Activated naive CD4-positive, alpha-beta T cell treated with anti-CD3 and anti-CD28 coated beads, Interleukin-2, amount 10 ng/mL, durations not matched to agents 7 days and 5 days (primary cell): ENCODE measurements around the gene NXT1.
A peak's percentile ranks its signal among the peaks of the same experiment; 100 is the strongest.

Source experiments
- CTCF ChIA-PET: fragments of 350-600 bp; sonication (Branson Sonifier 250); formaldehyde crosslinking; loops from one replicate; lab custom pipeline; 2021; ENCODE audit warnings: antibody characterized with exemption; lab: Charles Lee
- DNase-seq: peaks from one replicate; pipeline ENCODE4 v3.0.0-alpha.2; 2020
- H3K27ac Mint-ChIP-seq: one replicate; pipeline ENCODE4 v1.8.0; 2021; ENCODE audit warnings: mild to moderate bottlenecking, moderate library complexity, mixed read lengths
- H3K27me3 Mint-ChIP-seq: one replicate; pipeline ENCODE4 v1.8.0; 2021; ENCODE audit warnings: mild to moderate bottlenecking, mixed read lengths
- H3K36me3 Mint-ChIP-seq: one replicate; pipeline ENCODE4 v1.8.0; 2021; ENCODE audit warnings: mixed read lengths
- H3K4me1 Mint-ChIP-seq: one replicate; pipeline ENCODE4 v1.8.0; 2021; ENCODE audit warnings: mixed read lengths
- H3K4me3 Mint-ChIP-seq: one replicate; pipeline ENCODE4 v1.8.0; 2021; ENCODE audit warnings: mild to moderate bottlenecking, moderate library complexity, mixed read lengths
- H3K9me3 Mint-ChIP-seq: one replicate; pipeline ENCODE4 v1.8.0; 2021; ENCODE audit warnings: mixed read lengths

Gene NXT1

DNA sequence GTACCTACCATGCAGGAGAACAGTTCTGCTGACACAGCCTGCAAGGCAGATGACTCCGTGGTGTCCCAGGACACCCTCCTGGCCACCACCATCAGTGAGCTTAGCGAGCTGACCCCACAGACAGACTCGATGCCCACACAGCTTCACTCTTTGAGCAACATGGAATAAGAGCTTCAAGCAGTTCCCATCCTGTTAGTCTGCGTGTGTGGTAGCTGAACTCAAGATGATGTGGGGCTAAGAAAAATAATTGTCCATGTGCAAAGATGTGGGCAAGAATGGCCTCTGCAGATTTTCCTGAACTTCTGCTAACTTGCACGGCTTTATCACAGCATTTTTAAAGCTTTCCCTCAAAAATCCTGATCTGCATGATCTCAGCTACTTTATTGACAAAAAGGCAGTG is 19.7 kb downstream of the NXT1 start:
- Mint-ChIP-seq H3K27me3 (no peaks in the 10 kb centered on the region), H3K27ac (no peak overlapping the region), H3K9me3 (no peaks in the 10 kb centered on the region), H3K4me1 (peaks cover 18% of the 10 kb centered on the region), H3K36me3 (peaks cover 50% of the 10 kb centered on the region), H3K4me3 (no peak overlapping the region)
- CTCF ChIA-PET, result interaction anchor here (1.0 kb wide), 1 partner anchor 76 kb away, joined by 3 read pairs; no protein-coding TSS in a partner anchor
- no peak for DNase-seq

DNA sequence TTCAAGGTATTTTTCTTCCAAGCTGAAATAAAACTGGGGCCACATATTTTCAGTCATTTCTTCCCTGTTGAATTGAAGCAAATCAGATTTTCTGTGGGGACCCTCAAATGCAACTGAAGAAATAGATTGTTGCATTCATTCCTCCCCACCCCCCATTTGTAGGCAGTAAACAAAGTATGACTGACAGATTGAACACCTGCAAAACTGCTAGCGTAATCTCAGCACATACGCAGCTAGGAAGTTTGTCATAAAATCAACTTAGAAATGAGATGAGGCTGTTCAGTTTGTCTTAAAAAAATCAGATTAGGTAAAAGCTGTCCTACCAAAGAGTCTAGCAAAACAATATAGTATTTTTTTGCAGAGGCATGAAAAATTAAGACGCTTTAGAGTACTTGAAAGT is 20.3 kb downstream of the NXT1 start:
- CTCF ChIA-PET, result no interaction called here
- Mint-ChIP-seq H3K4me3 (no peak overlapping the region), H3K27me3 (no peaks in the 10 kb centered on the region), H3K27ac (no peak overlapping the region), H3K9me3 (peaks cover 2% of the 10 kb centered on the region), H3K36me3 (peaks cover 55% of the 10 kb centered on the region), H3K4me1 (peaks cover 18% of the 10 kb centered on the region)
- DNase-seq, result no peak

DNA sequence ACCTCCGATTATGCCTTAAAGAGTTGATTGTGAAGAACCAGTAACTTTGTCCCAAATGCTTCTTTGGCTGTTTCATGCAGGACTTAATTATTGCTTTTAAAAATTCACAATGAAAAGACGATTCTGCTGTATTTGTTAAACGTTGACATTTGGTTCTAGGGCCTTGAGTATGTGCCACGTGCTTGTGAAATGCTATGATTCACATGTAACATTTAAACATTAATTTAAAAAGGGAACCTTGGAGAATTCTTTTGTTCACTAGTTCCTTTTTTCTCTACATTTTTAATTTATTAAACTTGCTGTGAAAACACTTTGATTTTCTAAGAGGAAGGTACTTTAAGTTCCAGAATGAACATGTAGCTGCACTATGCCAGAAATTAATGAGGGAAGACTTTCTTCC is 20.9 kb downstream of the NXT1 start:
- Mint-ChIP-seq H3K9me3 (peaks cover 2% of the 10 kb centered on the region), H3K4me1 (peaks cover 11% of the 10 kb centered on the region), H3K27ac (no peak overlapping the region), H3K4me3 (no peak overlapping the region), H3K36me3 (peaks cover 57% of the 10 kb centered on the region), H3K27me3 (no peaks in the 10 kb centered on the region)
- DNase-seq, result no peak
- CTCF ChIA-PET, result interaction anchor here (0.8 kb wide), 1 partner anchor 9 kb away, joined by 3 read pairs; no protein-coding TSS in a partner anchor

DNA sequence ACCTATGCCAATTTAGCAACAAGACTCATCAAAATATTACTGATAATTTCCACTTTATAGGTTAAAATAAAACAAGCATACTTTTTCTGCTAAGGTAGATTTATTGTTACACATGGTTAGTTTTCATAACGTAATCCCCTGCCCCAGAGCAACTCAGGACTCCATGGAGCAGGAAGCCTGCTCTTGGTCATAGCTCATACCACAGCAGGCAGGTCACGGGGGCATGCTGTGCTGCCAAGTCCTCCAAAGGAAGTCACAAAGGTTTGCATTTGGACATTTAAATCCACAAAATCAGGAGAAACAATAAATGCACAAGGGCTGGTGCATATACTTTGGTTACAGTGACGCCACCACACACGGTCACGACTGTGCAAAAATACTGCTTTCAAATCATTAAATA is 23.9 kb downstream of the NXT1 start:
- no peak overlapping the region for H3K4me3 Mint-ChIP-seq
- no peaks in the 10 kb centered on the region for H3K4me1 Mint-ChIP-seq
- CTCF ChIA-PET, result interaction anchor here (1.4 kb wide), 1 partner anchor 68 kb away, joined by 5 read pairs; no protein-coding TSS in a partner anchor
- peaks cover 63% of the 10 kb centered on the region for H3K36me3 Mint-ChIP-seq
- DNase-seq, result no peak
- H3K9me3 Mint-ChIP-seq, result peaks cover 2% of the 10 kb centered on the region
- H3K27ac Mint-ChIP-seq, result no peak overlapping the region
- no peaks in the 10 kb centered on the region for H3K27me3 Mint-ChIP-seq

DNA sequence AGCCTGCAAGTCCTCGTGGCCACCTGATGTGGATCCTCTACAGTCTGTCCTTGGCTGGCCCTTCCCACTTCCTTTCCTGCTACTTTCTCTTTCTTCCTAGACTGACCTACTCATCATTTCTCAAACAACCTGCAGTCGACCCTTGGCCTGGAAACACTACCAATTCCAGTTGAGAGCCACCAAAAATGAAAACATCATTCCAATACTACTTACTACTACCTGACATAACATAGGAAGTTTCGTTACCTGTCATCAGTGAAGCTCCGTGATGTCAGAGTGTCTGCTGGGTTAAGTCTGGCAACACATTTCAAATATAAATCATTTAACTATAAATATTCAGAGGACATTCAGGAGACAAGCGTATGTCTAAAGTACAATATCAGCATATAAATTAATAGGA is 25.2 kb downstream of the NXT1 start:
- Mint-ChIP-seq H3K27ac (no peak overlapping the region), H3K4me3 (no peak overlapping the region), H3K4me1 (no peaks in the 10 kb centered on the region), H3K27me3 (no peaks in the 10 kb centered on the region), H3K36me3 (peaks cover 61% of the 10 kb centered on the region), H3K9me3 (peaks cover 2% of the 10 kb centered on the region)
- DNase-seq, result no peak
- CTCF ChIA-PET, result no interaction called here

DNA sequence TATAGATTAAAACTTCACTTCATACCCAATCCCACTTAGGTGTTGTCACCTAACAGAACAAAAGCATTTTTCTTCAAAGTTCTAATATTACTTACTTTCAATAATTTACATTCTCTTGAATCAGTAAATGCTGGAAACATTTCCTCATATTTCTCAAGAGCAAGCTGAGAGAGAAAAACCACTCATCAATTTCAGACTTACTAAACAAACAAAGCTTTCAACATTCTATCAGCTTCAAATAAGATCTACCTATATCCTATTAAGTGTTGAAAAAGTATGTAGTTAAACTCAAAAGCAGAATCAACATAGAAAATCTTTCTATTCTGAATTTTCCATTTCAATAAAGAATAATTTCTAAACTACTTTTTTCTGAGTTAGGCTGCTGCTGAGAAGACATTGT is 29.2 kb downstream of the NXT1 start:
- DNase-seq, result no peak
- no peak overlapping the region for H3K27ac Mint-ChIP-seq
- no peaks in the 10 kb centered on the region for H3K27me3 Mint-ChIP-seq
- H3K36me3 Mint-ChIP-seq, result peaks cover 64% of the 10 kb centered on the region
- H3K9me3 Mint-ChIP-seq, result peaks cover 2% of the 10 kb centered on the region
- H3K4me1 Mint-ChIP-seq, result peaks cover 12% of the 10 kb centered on the region
- H3K4me3 Mint-ChIP-seq, result no peak overlapping the region
- CTCF ChIA-PET, result no interaction called here

DNA sequence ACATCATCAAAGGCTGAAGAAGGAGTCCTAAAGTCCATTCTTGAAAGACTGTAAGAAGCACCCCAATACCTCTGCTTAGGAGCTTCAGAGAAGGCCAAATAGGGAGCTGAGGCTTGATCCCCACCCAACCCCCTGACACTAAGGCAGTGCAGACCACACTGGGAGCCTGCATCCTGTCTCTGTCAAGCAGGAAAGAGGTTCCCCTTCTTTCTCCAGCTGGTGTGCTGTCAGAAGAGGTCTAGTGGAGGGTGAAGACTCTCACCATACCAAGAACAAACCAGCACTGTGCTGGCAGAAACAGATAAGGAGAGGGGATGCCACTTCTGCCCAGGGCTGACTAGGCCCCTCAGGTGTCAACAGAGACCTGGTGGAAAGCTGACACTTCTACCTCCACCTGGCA is 31.3 kb downstream of the NXT1 start:
- H3K4me1 Mint-ChIP-seq, result peaks cover 15% of the 10 kb centered on the region
- CTCF ChIA-PET, result interaction anchor here (1.0 to 1.2 kb wide), 2 partner anchors 9 to 27 kb away, joined by 3 to 4 read pairs; no protein-coding TSS in a partner anchor
- H3K27ac Mint-ChIP-seq, result no peak overlapping the region
- H3K27me3 Mint-ChIP-seq, result no peaks in the 10 kb centered on the region
- no peak for DNase-seq
- H3K9me3 Mint-ChIP-seq, result no peaks in the 10 kb centered on the region
- H3K4me3 Mint-ChIP-seq, result no peak overlapping the region
- peaks cover 56% of the 10 kb centered on the region for H3K36me3 Mint-ChIP-seq

DNA sequence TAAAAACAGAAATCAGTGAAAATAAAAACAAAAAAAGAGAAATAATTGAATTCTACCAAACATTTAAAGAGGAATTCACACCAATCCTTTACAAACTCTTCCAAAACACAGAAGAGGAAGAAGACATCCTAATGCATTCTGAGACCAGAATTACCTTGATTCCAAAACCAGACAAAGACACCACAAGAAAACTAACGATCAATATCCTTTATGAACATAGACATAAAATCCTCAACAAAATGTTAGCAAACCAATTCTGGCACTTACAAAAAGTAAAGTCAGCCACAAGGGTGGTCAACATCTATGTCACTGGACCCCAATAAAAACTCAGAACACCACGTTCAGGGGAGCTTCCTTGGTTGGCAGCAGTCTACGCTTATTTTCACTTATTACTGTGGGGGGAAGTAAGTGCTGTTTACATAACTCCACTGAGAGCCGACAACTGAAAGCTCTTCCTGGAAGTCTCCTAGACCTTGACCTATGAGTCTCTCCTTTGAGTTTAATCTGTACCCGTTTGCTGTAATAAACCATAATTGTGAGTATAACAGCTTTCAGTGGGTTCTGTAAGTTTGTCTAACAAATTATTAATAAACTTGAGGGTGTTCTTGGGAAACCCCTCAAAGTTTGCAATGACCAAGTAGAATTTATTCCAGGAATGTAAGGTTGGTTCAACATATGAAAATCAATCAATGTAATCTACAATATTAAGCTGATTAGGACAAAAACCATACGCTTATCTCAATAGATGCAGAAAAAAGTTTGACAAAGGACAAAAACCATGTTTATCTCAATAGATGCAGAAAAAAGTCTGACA is 35.9 kb downstream of the NXT1 start:
- H3K4me3 Mint-ChIP-seq, result no peak overlapping the region
- no peaks in the 10 kb centered on the region for H3K9me3 Mint-ChIP-seq
- no peaks in the 10 kb centered on the region for H3K27me3 Mint-ChIP-seq
- CTCF ChIA-PET, result no interaction called here
- H3K4me1 Mint-ChIP-seq, result peaks cover 12% of the 10 kb centered on the region
- H3K36me3 Mint-ChIP-seq, result peaks cover 49% of the 10 kb centered on the region
- no peak for DNase-seq
- no peak overlapping the region for H3K27ac Mint-ChIP-seq

DNA sequence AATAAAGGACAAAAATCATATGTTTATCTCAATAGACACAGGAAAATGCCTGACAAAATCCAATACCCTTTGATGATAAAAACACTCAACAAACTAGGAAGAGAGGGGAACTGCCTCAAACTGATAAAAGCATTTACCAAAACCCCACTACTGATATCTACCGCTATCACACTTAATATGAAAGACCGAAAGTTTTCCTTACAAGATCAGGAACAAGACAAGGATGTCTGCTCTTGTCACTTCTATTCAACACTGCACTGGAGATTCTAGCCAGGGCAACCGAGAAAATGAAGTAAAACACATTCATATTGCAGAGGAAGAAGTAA is 36.5 kb downstream of the NXT1 start:
- no peak for DNase-seq
- H3K36me3 Mint-ChIP-seq, result peaks cover 46% of the 10 kb centered on the region
- no peaks in the 10 kb centered on the region for H3K27me3 Mint-ChIP-seq
- CTCF ChIA-PET, result no interaction called here
- no peak overlapping the region for H3K4me3 Mint-ChIP-seq
- no peak overlapping the region for H3K27ac Mint-ChIP-seq
- peaks cover 6% of the 10 kb centered on the region for H3K4me1 Mint-ChIP-seq
- no peaks in the 10 kb centered on the region for H3K9me3 Mint-ChIP-seq

DNA sequence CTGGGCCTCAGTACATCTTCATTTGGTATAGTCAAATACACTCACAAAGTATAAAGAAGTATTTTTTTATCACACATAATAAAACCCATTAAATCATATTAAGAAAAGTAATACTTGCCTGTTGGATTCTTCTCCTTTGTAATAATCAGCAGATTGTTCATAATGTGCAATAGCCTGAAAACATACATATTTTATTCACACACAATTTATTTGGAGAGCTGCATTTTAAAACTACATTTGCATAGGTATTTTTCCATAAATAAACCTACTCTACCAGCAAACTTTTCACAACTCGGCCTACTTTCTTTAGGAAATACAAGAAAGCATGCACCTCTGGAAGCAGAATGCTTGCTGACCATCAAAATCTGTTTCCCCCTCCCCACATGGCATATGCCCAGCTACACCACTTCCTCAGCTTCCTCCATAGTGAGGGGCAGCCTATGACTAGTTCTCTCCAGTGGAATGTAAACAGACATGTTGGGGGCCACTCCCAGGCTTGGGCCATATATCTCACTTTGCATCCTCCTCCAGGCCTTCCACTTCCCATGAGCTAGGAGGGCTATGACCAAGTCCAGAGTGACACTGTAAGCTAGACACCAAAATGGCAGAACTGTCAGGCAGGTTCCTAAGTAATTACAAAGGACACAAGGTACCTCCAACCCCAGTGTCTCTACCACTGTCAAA is 39.6 kb downstream of the NXT1 start:
- CTCF ChIA-PET, result interaction anchor here (1.2 kb wide), 2 partner anchors 9 to 31 kb away, joined by 3 to 4 read pairs; partner anchors contain the start of gene NAPB
- Mint-ChIP-seq H3K36me3 (peaks cover 47% of the 10 kb centered on the region), H3K9me3 (no peaks in the 10 kb centered on the region), H3K4me1 (peaks cover 3% of the 10 kb centered on the region), H3K27ac (no peak overlapping the region), H3K4me3 (no peak overlapping the region), H3K27me3 (no peaks in the 10 kb centered on the region)
- DNase-seq, result no peak

DNA sequence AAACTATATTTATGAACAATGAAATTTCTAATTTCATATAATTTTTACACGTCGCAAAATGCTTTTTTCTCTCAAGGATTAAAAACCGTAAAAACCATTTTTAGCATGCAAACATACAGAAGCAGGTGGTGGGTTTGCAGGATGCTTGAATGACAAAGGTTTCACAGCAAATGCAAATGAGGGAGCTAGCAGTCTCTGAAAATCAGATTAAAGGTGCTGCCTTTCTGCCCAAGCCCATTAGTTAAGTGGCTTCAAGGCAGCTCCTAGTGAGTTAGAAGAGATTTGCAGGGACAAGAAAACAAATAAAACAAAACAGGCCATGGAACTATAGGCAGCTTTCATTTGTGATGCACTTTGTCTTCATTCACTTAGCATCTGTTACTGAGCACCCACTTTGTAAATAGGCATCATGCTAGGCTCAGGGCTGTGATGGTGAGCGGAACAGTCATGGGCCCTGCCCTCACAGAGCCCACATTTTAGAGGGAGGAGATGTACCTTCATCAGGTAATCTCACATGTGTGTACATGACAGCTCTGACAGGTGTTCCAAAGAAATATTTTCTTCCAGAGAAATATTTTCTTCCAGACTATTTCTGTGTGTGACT is 41.2 kb downstream of the NXT1 start:
- no peak overlapping the region for H3K27ac Mint-ChIP-seq
- no peak overlapping the region for H3K4me3 Mint-ChIP-seq
- H3K27me3 Mint-ChIP-seq, result no peaks in the 10 kb centered on the region
- no peak for DNase-seq
- H3K4me1 Mint-ChIP-seq, result peaks cover 1% of the 10 kb centered on the region
- CTCF ChIA-PET, result no interaction called here
- H3K36me3 Mint-ChIP-seq, result peaks cover 43% of the 10 kb centered on the region
- H3K9me3 Mint-ChIP-seq, result no peaks in the 10 kb centered on the region

DNA sequence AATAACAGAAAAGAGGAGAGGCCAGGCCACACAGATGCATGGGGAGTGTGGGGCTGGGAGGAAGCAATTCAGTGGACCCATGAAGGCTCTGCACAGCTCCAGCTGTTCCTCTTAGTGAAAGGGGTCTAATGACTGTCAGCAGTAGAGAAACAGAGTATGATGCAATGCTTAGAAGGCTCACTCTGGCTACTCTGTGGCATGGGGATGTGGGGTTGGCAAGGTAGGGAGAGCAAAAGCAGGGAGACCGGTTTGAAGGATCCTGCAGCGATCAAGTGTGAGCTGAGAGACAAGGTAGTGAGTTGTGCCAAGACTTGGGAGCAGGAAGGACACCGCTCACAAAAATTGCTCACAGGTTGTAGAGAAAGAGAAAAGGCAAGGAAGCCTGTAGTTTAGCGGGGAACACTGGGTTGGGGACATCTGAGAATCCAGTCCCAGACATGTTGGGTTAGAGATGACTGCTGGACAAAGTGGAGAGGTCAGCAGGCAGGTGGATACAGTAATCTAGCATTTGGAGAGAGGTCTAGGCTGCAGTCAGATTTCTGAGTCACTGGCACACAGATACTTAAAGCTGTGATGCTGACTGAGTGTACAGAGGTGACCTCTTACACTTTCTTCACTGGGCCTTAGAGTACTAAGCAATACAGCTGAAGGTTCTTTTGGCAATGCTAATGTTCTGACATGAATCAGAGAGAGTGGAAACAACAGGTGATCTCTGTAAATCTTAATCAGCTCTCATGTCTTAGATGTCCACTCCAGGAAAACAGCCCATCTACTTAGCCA is 43.6 kb downstream of the NXT1 start:
- Mint-ChIP-seq H3K27ac (peak overlapping the region; percentile 47), H3K36me3 (peaks cover 38% of the 10 kb centered on the region), H3K4me3 (no peak overlapping the region), H3K27me3 (no peaks in the 10 kb centered on the region), H3K9me3 (no peaks in the 10 kb centered on the region), H3K4me1 (peaks cover 21% of the 10 kb centered on the region)
- CTCF ChIA-PET, result no interaction called here
- no peak for DNase-seq

DNA sequence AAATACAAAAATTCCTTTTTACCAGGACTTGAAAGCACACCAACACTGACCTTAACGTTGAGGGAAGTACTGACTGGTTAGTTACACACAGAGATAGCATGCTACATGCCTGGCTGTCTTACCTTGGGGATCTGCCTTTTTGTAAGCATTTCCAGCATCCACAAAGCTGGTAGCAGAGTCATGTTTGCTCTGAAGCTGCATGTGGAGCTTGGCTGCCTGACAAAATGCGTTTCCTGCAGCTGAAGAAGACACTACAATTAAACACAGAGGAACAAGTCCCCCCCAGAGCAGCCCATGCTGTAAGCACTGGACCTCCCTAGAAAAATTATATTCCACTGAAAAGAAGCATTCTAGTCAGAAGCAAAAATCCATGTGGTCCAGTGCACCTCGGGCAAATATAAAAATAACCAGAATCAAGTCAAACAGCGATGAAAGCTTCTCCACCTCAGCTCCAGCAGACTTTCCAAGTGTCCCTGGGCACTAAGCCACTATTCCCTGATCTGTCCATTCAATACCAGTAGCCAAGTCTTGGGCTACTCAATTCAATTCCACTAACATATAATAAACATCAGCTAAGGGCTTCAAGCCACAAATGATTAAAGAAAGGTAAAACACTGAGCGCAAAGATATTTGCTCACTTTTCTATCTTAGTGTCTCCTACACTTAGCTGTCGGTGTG is 46.5 kb downstream of the NXT1 start:
- DNase-seq, result no peak
- Mint-ChIP-seq H3K27ac (peak overlapping the region; percentile 88), H3K27me3 (no peaks in the 10 kb centered on the region), H3K36me3 (peaks cover 49% of the 10 kb centered on the region), H3K4me1 (peaks cover 46% of the 10 kb centered on the region), H3K4me3 (no peak overlapping the region), H3K9me3 (no peaks in the 10 kb centered on the region)
- CTCF ChIA-PET, result interaction anchor here (0.7 kb wide), 1 partner anchor 255 kb away, joined by 3 read pairs; no protein-coding TSS in a partner anchor
